Panc1 (cell line): ENCODE results near the gene SMOC2. TPM values are rescaled to one million over a fixed set of nuclear protein-coding genes. Genes with fewer than 3 reads are reported as not detected.

Experiments used
- ATAC-seq: fragments of 200-7000 bp; cut with Tn5 transposase; 2 replicates; pipeline ENCODE4 v1.9.1; 2020; ENCODE audit warnings: mild to moderate bottlenecking, moderate library complexity
- BruUV-seq: library from RNA; stranded (reverse); fragments of 400-500 nt; replicated peaks from 2 replicates; lab custom pipeline; 2021; lab: Mats Ljungman, UMichigan
- CTCF ChIA-PET: fragments of 300-600 bp; sonication (Branson Sonifier 250); formaldehyde crosslinking; loops from one replicate; lab custom pipeline; 2022; ENCODE audit warnings: antibody characterized with exemption; lab: Charles Lee
- POLR2A ChIA-PET: fragments of 300-600 bp; sonication (Branson Sonifier 250); formaldehyde crosslinking; loops from one replicate; lab custom pipeline; 2022; ENCODE audit warnings: antibody characterized with exemption; lab: Charles Lee
- DNase-seq: peaks from one replicate; pipeline ENCODE4 v3.0.0-alpha.2; 2010; ENCODE audit warnings: low read depth, low spot score
- H3K27ac ChIP-seq: 2 replicates; pipeline ENCODE4 v1.5.1; 2011; ENCODE audit warnings: mild to moderate bottlenecking, low read length, inconsistent platforms
- H3K27me3 ChIP-seq: fragments of 200-500 bp; sonication (Bioruptor generic); 2 replicates; pipeline ENCODE4 v1.6.0; 2014; ENCODE audit warnings: low read length, inconsistent platforms; ENCODE audit not compliant: control insufficient read depth, insufficient read depth
- H3K36me3 ChIP-seq: fragments of 200-500 bp; sonication (Bioruptor generic); 2 replicates; pipeline ENCODE4 v1.5.1; 2014; ENCODE audit warnings: inconsistent platforms, mild to moderate bottlenecking, low read length, moderate library complexity; ENCODE audit not compliant: control insufficient read depth, insufficient read depth
- H3K4me1 ChIP-seq: 2 replicates; pipeline ENCODE4 v1.5.1; 2011; ENCODE audit warnings: inconsistent platforms, mild to moderate bottlenecking, low read length, moderate library complexity; ENCODE audit not compliant: control insufficient read depth, insufficient read depth
- H3K4me3 ChIP-seq, 2 experiments: 2 replicates each; pipeline ENCODE4 v1.5.1; 2011 to 2012; ENCODE audit warnings: low read depth in 2 of 2, low read length in 2 of 2, mild to moderate bottlenecking in 2 of 2, inconsistent platforms in 1 of 2, moderate library complexity in 1 of 2
- H3K9me3 ChIP-seq: fragments of 200-500 bp; sonication (Bioruptor generic); 2 replicates; pipeline ENCODE4 v1.5.1; 2014; ENCODE audit warnings: low read depth, mild to moderate bottlenecking, inconsistent platforms, low read length, moderate library complexity; ENCODE audit not compliant: control insufficient read depth, insufficient read depth
- POLR2AphosphoS5 ChIP-seq: IDR thresholded peaks from 2 replicates; pipeline ENCODE4 v1.6.1; 2012; ENCODE audit warnings: mild to moderate bottlenecking, low read depth, low read length, moderate library complexity
- SIN3A ChIP-seq: IDR thresholded peaks from 2 replicates; pipeline ENCODE4 v1.6.1; 2012; ENCODE audit warnings: low read depth, mild to moderate bottlenecking, low read length, moderate library complexity, borderline replicate concordance; ENCODE audit not compliant: insufficient read depth
- TCF7L2 ChIP-seq: IDR thresholded peaks from 2 replicates; pipeline ENCODE4 v1.6.1; 2011; ENCODE audit warnings: mild to moderate bottlenecking, low read depth, low read length, inconsistent platforms
- in situ Hi-C: cut with HindIII; loops from 2 replicates; pipeline ENCODE4 v1.10.0; 2016; ENCODE audit warnings: low sequenced_read_pairs, low pct_unique_long_range_greater_than_20kb
- intact Hi-C: fragments of 100-400 bp; cut with micrococcal nuclease; formaldehyde crosslinking; loops from one replicate; pipeline ENCODE4 v1.10.0; 2022; ENCODE audit not compliant: unreplicated experiment
- total RNA-seq: library from RNA; stranded (reverse); gene quantifications from one replicate; pipeline ENCODE4 v1.2.1, GENCODE V29; 2021; ENCODE audit not compliant: unreplicated experiment
- TF ChIP-seq, protein P1 (sequence below), 2 experiments: IDR thresholded peaks; 2 replicates each; pipeline ENCODE4 v1.6.1; 2011 to 2012; ENCODE audit warnings: low read depth in 2 of 2, control low read depth in 1 of 2, low read length in 1 of 2, mild to moderate bottlenecking in 1 of 2, moderate library complexity in 1 of 2; ENCODE audit not compliant: insufficient read depth in 1 of 2
- TF ChIP-seq, protein P2 (sequence below): fragments of 450-650 bp; IDR thresholded peaks from 2 replicates; pipeline ENCODE4 v1.5.1; 2017; ENCODE audit warnings: mild to moderate bottlenecking

SMOC2 gene
- total RNA-seq, 1 experiment from 2014 or later = 0.13 TPM

DNA sequence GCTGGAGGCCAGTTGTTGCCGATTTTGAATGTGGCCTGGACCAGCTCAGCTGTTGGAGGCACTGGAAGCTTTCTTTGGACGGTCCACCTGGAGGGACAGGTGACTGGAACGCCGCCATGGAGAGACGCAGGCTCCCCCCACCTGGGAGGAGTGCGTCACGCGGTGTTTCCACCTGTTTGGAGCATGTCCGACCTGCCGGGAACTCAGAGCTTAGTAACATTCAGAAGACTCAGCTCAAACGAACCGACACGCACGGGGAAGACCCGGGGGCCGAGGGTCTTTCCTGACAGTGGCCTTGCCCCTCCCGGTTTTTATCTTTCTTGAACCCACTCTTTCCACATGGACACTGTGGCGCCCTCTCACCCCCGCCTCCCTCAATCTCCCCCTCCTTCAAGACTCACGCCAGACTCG is 141.6 kb downstream of the SMOC2 start:
- Histone ChIP-seq H3K9me3 (no peaks in the 10 kb centered on the region), H3K4me1 (no peaks in the 10 kb centered on the region), H3K27me3 (peaks cover 34% of the 10 kb centered on the region), H3K4me3 (no peak overlapping the region), H3K36me3 (no peaks in the 10 kb centered on the region), H3K27ac (no peak overlapping the region)
- in situ Hi-C loops = no loop called here
- DNase-seq (no peak), ATAC-seq (no peak; the same call in 1 of the 2 replicates)
- intact Hi-C loops = no loop called here
- POLR2A ChIA-PET = interaction anchor here (0.6 kb wide), 1 partner anchor 786 kb away, joined by 10 read pairs; no protein-coding TSS in a partner anchor
- CTCF ChIA-PET = no interaction called here
- no TSS peak for BruUV-seq
- TF ChIP-seq, protein P1, sequence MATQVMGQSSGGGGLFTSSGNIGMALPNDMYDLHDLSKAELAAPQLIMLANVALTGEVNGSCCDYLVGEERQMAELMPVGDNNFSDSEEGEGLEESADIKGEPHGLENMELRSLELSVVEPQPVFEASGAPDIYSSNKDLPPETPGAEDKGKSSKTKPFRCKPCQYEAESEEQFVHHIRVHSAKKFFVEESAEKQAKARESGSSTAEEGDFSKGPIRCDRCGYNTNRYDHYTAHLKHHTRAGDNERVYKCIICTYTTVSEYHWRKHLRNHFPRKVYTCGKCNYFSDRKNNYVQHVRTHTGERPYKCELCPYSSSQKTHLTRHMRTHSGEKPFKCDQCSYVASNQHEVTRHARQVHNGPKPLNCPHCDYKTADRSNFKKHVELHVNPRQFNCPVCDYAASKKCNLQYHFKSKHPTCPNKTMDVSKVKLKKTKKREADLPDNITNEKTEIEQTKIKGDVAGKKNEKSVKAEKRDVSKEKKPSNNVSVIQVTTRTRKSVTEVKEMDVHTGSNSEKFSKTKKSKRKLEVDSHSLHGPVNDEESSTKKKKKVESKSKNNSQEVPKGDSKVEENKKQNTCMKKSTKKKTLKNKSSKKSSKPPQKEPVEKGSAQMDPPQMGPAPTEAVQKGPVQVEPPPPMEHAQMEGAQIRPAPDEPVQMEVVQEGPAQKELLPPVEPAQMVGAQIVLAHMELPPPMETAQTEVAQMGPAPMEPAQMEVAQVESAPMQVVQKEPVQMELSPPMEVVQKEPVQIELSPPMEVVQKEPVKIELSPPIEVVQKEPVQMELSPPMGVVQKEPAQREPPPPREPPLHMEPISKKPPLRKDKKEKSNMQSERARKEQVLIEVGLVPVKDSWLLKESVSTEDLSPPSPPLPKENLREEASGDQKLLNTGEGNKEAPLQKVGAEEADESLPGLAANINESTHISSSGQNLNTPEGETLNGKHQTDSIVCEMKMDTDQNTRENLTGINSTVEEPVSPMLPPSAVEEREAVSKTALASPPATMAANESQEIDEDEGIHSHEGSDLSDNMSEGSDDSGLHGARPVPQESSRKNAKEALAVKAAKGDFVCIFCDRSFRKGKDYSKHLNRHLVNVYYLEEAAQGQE (IDR thresholded peaks at IDR 0.05; ENCODE audit: insufficient read depth in 1 of 2, low read depth in 2 of 2, low read length in 1 of 2) = no peak
- TF ChIP-seq SIN3A = no peak
- TF ChIP-seq, protein P2, sequence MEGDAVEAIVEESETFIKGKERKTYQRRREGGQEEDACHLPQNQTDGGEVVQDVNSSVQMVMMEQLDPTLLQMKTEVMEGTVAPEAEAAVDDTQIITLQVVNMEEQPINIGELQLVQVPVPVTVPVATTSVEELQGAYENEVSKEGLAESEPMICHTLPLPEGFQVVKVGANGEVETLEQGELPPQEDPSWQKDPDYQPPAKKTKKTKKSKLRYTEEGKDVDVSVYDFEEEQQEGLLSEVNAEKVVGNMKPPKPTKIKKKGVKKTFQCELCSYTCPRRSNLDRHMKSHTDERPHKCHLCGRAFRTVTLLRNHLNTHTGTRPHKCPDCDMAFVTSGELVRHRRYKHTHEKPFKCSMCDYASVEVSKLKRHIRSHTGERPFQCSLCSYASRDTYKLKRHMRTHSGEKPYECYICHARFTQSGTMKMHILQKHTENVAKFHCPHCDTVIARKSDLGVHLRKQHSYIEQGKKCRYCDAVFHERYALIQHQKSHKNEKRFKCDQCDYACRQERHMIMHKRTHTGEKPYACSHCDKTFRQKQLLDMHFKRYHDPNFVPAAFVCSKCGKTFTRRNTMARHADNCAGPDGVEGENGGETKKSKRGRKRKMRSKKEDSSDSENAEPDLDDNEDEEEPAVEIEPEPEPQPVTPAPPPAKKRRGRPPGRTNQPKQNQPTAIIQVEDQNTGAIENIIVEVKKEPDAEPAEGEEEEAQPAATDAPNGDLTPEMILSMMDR = no peak
- TF ChIP-seq TCF7L2 = no peak
- TF ChIP-seq POLR2AphosphoS5 = no peak

DNA sequence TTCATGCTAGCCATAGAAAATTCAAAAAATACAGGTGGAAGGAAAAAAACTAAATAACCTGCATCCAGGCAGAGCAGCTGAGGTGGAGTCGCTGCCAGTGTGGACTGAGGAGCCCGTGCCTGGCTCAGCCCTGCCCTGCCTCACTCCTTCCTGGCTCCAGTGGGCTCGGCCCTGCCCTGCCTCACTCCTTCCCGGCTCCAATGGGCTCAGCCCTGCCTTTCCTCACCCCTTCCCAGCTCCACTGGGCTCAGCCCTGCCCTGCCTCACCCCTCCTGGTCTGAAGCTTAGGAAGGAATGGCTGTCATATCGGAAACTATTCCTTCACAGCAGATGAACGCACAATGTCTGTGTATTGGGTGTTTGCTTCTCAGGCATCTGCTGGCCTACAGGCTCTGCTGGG is 142.1 kb downstream of the SMOC2 start:
- Histone ChIP-seq H3K9me3 (no peaks in the 10 kb centered on the region), H3K27me3 (peaks cover 32% of the 10 kb centered on the region), H3K36me3 (no peaks in the 10 kb centered on the region), H3K4me1 (no peaks in the 10 kb centered on the region), H3K27ac (no peak overlapping the region), H3K4me3 (no peak overlapping the region)
- ATAC-seq = peak; percentile 41; the same call in 1 of the 2 replicates
- intact Hi-C loops (no loop called here), in situ Hi-C loops (no loop called here)
- no peak for DNase-seq
- ChIA-PET CTCF (no interaction called here), POLR2A (interaction anchor here (0.6 kb wide), 1 partner anchor 786 kb away, joined by 10 read pairs; no protein-coding TSS in a partner anchor)
- no TSS peak for BruUV-seq
- TF ChIP-seq, protein P2 = no peak
- TF ChIP-seq, protein P1 (IDR thresholded peaks at IDR 0.05; ENCODE audit: insufficient read depth in 1 of 2, low read depth in 2 of 2, low read length in 1 of 2) = no peak
- no peak for TF ChIP-seq POLR2AphosphoS5
- no peak for TF ChIP-seq SIN3A
- TF ChIP-seq TCF7L2 = no peak
